Nephron progenitor cell (in vitro differentiated cells): ENCODE results near the gene TMEM178B.

Experiments
- DNase-seq: peaks from one replicate; pipeline ENCODE4 v3.0.0; 2021
- H3K27ac Mint-ChIP-seq: 2 replicates; pipeline ENCODE4 v1.8.0; 2021; ENCODE audit warnings: mild to moderate bottlenecking, moderate library complexity, mixed read lengths
- H3K27me3 Mint-ChIP-seq: 2 replicates; pipeline ENCODE4 v1.8.0; 2021; ENCODE audit warnings: mild to moderate bottlenecking, low read depth, mixed read lengths; ENCODE audit not compliant: poor library complexity
- H3K36me3 Mint-ChIP-seq: 2 replicates; pipeline ENCODE4 v1.8.0; 2021; ENCODE audit warnings: low read depth, mixed read lengths
- H3K4me1 Mint-ChIP-seq: 2 replicates; pipeline ENCODE4 v1.8.0; 2021; ENCODE audit warnings: mixed read lengths
- H3K4me3 Mint-ChIP-seq: 2 replicates; pipeline ENCODE4 v1.8.0; 2021; ENCODE audit warnings: mild to moderate bottlenecking, moderate library complexity, mixed read lengths
- H3K9me3 Mint-ChIP-seq: 2 replicates; pipeline ENCODE4 v1.8.0; 2021; ENCODE audit warnings: mild to moderate bottlenecking, moderate library complexity, mixed read lengths
- CTCF ChIP-seq: fragments of 200-600 bp; sonication (generic); IDR thresholded peaks from 2 replicates; pipeline ENCODE4 v1.5.0; 2021; ENCODE audit warnings: antibody characterized with exemption

The TMEM178B gene

GRCh38 chr7:141519623-141520022 lies 445.8 kb downstream of the TMEM178B start:
- no peak for TF ChIP-seq CTCF
- Mint-ChIP-seq H3K4me1 (no peaks in the 10 kb centered on the region), H3K36me3 (no peaks in the 10 kb centered on the region), H3K9me3 (no peaks in the 10 kb centered on the region), H3K27ac (no peak overlapping the region), H3K4me3 (no peak overlapping the region), H3K27me3 (peaks cover 11% of the 10 kb centered on the region)
- no peak for DNase-seq

GRCh38 chr7:141522657-141523342 lies 448.9 kb downstream of the TMEM178B start:
- no peak overlapping the region for H3K4me3 Mint-ChIP-seq
- H3K4me1 Mint-ChIP-seq, result no peaks in the 10 kb centered on the region
- H3K27ac Mint-ChIP-seq, result no peak overlapping the region
- no peaks in the 10 kb centered on the region for H3K36me3 Mint-ChIP-seq
- peaks cover 8% of the 10 kb centered on the region for H3K27me3 Mint-ChIP-seq
- no peak for DNase-seq
- H3K9me3 Mint-ChIP-seq, result no peaks in the 10 kb centered on the region
- no peak for TF ChIP-seq CTCF

GRCh38 chr7:141525973-141526514 lies 452.2 kb downstream of the TMEM178B start:
- no peak for DNase-seq
- no peak for TF ChIP-seq CTCF
- Mint-ChIP-seq H3K4me3 (no peak overlapping the region), H3K4me1 (no peaks in the 10 kb centered on the region), H3K27ac (no peak overlapping the region), H3K36me3 (no peaks in the 10 kb centered on the region), H3K9me3 (no peaks in the 10 kb centered on the region), H3K27me3 (peaks cover 17% of the 10 kb centered on the region)

- Mint-ChIP-seq H3K4me1 (no peaks in the 10 kb centered on the region), H3K9me3 (no peaks in the 10 kb centered on the region), H3K36me3 (no peaks in the 10 kb centered on the region), H3K27me3 (peaks cover 17% of the 10 kb centered on the region), H3K4me3 (no peak overlapping the region), H3K27ac (no peak overlapping the region)
- no peak for TF ChIP-seq CTCF
- DNase-seq, result no peak
Observed at GRCh38 chr7:141527076-141527475, 453.2 kb downstream of the TMEM178B start.

GRCh38 chr7:141528399-141528798 lies 454.5 kb downstream of the TMEM178B start:
- Mint-ChIP-seq H3K36me3 (no peaks in the 10 kb centered on the region), H3K27me3 (peaks cover 18% of the 10 kb centered on the region), H3K27ac (no peak overlapping the region), H3K4me3 (no peak overlapping the region), H3K4me1 (no peaks in the 10 kb centered on the region), H3K9me3 (no peaks in the 10 kb centered on the region)
- no peak for TF ChIP-seq CTCF
- DNase-seq, result no peak
